IPS DF 6.9 (cell line): Measurements from ENCODE around the gene ALPK1.
"Not testable (repeated sequence)": the region's sequence is repeated elsewhere in the genome, so short reads cannot be mapped to it uniquely, and the experiment has no call there.

Experiments
- DNase-seq: peaks from one replicate; pipeline ENCODE4 v3.0.0-alpha.2; 2013; ENCODE audit warnings: low read depth, low spot score
- H3K27ac ChIP-seq: one replicate; pipeline ENCODE4 v1.5.1; 2013; ENCODE audit warnings: low read length, control low read depth
- H3K27me3 ChIP-seq: 2 replicates; pipeline ENCODE4 v1.6.1; 2013; ENCODE audit warnings: mild to moderate bottlenecking, low read length; ENCODE audit not compliant: control insufficient read depth, insufficient read depth
- H3K36me3 ChIP-seq: 2 replicates; pipeline ENCODE4 v1.6.1; 2013; ENCODE audit warnings: low read length; ENCODE audit not compliant: control insufficient read depth, insufficient read depth
- H3K4me1 ChIP-seq: 2 replicates; pipeline ENCODE4 v1.6.1; 2013; ENCODE audit warnings: low read length; ENCODE audit not compliant: control insufficient read depth, insufficient read depth
- H3K4me3 ChIP-seq: 2 replicates; pipeline ENCODE4 v1.5.1; 2013; ENCODE audit warnings: mild to moderate bottlenecking, low read length
- H3K9me3 ChIP-seq: 2 replicates; pipeline ENCODE4 v1.6.1; 2013; ENCODE audit warnings: low read length, inconsistent platforms; ENCODE audit not compliant: control insufficient read depth, insufficient read depth
- WGBS: extraction: QIAGEN DNeasy Blood & Tissue Kit; methylation state at CpG from one replicate; pipeline ENCODE4 v1.1.7; 2013; ENCODE audit warnings: mixed read lengths, missing lambda C conversion rate; ENCODE audit not compliant: insufficient read length, insufficient coverage; 5-methylcytosine and 5-hydroxymethylcytosine counted together

The ALPK1 gene

GRCh38 chr4:112411781-112412550, 114.8 kb downstream of the ALPK1 start:
- no peaks in the 10 kb centered on the region for H3K27me3 ChIP-seq
- no peaks in the 10 kb centered on the region for H3K36me3 ChIP-seq
- H3K4me1 ChIP-seq: no peaks in the 10 kb centered on the region
- no peak overlapping the region for H3K4me3 ChIP-seq
- H3K27ac ChIP-seq: no peak overlapping the region
- no peaks in the 10 kb centered on the region for H3K9me3 ChIP-seq
- no CpG with 5 or more reads among the region's 32 CpGs for WGBS
- no peak for DNase-seq

- no peaks in the 10 kb centered on the region for H3K27me3 ChIP-seq
- no peak for DNase-seq
- H3K4me1 ChIP-seq: no peaks in the 10 kb centered on the region
- no peak overlapping the region for H3K27ac ChIP-seq
- WGBS: no CpG with 5 or more reads among the region's 3 CpGs
- no peaks in the 10 kb centered on the region for H3K9me3 ChIP-seq
- H3K4me3 ChIP-seq: no peak overlapping the region
- H3K36me3 ChIP-seq: no peaks in the 10 kb centered on the region
Observed at GRCh38 chr4:112416464-112416863, 119.3 kb downstream of the ALPK1 start.

GRCh38 chr4:112418092-112418491, 120.9 kb downstream of the ALPK1 start:
- no CpG with 5 or more reads among the region's 10 CpGs for WGBS
- H3K4me3 ChIP-seq: no peak overlapping the region
- no peaks in the 10 kb centered on the region for H3K36me3 ChIP-seq
- DNase-seq: peak; percentile 58
- H3K27me3 ChIP-seq: no peaks in the 10 kb centered on the region
- no peaks in the 10 kb centered on the region for H3K4me1 ChIP-seq
- H3K9me3 ChIP-seq: no peaks in the 10 kb centered on the region
- H3K27ac ChIP-seq: no peak overlapping the region

- no CpG with 5 or more reads among the region's 7 CpGs for WGBS
- Histone ChIP-seq H3K4me1 (no peaks in the 10 kb centered on the region), H3K27me3 (no peaks in the 10 kb centered on the region), H3K36me3 (no peaks in the 10 kb centered on the region), H3K4me3 (no peak overlapping the region), H3K27ac (no peak overlapping the region), H3K9me3 (no peaks in the 10 kb centered on the region)
- no peak for DNase-seq
Observed at GRCh38 chr4:112421911-112422310, 124.7 kb downstream of the ALPK1 start.

- WGBS: no CpG with 5 or more reads among the region's 2 CpGs
- no peak overlapping the region for H3K4me3 ChIP-seq
- H3K27me3 ChIP-seq: no peaks in the 10 kb centered on the region
- no peak for DNase-seq
- no peaks in the 10 kb centered on the region for H3K4me1 ChIP-seq
- H3K27ac ChIP-seq: no peak overlapping the region
- H3K9me3 ChIP-seq: no peaks in the 10 kb centered on the region
- H3K36me3 ChIP-seq: no peaks in the 10 kb centered on the region
Observed at GRCh38 chr4:112422644-112423043, 125.5 kb downstream of the ALPK1 start.

GRCh38 chr4:112423591-112423990, 126.4 kb downstream of the ALPK1 start:
- Histone ChIP-seq H3K27me3 (no peaks in the 10 kb centered on the region), H3K27ac (no peak overlapping the region), H3K36me3 (no peaks in the 10 kb centered on the region), H3K9me3 (no peaks in the 10 kb centered on the region), H3K4me3 (no peak overlapping the region), H3K4me1 (no peaks in the 10 kb centered on the region)
- no CpG with 5 or more reads among the region's 1 CpG for WGBS
- DNase-seq: no peak

- DNase-seq: no peak
- H3K4me3 ChIP-seq: no peak overlapping the region
- no peaks in the 10 kb centered on the region for H3K36me3 ChIP-seq
- no peaks in the 10 kb centered on the region for H3K27me3 ChIP-seq
- no peaks in the 10 kb centered on the region for H3K9me3 ChIP-seq
- no peak overlapping the region for H3K27ac ChIP-seq
- no CpG with 5 or more reads among the region's 4 CpGs for WGBS
- no peaks in the 10 kb centered on the region for H3K4me1 ChIP-seq
Observed at GRCh38 chr4:112425823-112426222, 128.7 kb downstream of the ALPK1 start.

GRCh38 chr4:112426416-112426815, 129.2 kb downstream of the ALPK1 start:
- Histone ChIP-seq H3K27me3 (no peaks in the 10 kb centered on the region), H3K4me1 (no peaks in the 10 kb centered on the region), H3K4me3 (no peak overlapping the region), H3K27ac (no peak overlapping the region), H3K9me3 (no peaks in the 10 kb centered on the region), H3K36me3 (no peaks in the 10 kb centered on the region)
- no CpG with 5 or more reads among the region's 3 CpGs for WGBS
- no peak for DNase-seq

- no peak overlapping the region for H3K4me3 ChIP-seq
- H3K36me3 ChIP-seq: no peaks in the 10 kb centered on the region
- H3K9me3 ChIP-seq: no peaks in the 10 kb centered on the region
- no peak for DNase-seq
- no peak overlapping the region for H3K27ac ChIP-seq
- H3K4me1 ChIP-seq: no peaks in the 10 kb centered on the region
- no peaks in the 10 kb centered on the region for H3K27me3 ChIP-seq
- WGBS: no CpG with 5 or more reads among the region's 4 CpGs
Observed at GRCh38 chr4:112431158-112431557, 134.0 kb downstream of the ALPK1 start.

- Histone ChIP-seq H3K27me3 (no peaks in the 10 kb centered on the region), H3K9me3 (no peaks in the 10 kb centered on the region), H3K27ac (no peak overlapping the region), H3K4me1 (no peaks in the 10 kb centered on the region), H3K4me3 (no peak overlapping the region), H3K36me3 (no peaks in the 10 kb centered on the region)
- WGBS: no CpG with 5 or more reads among the region's 1 CpG
- DNase-seq: no peak
Observed at GRCh38 chr4:112436987-112437386, 139.8 kb downstream of the ALPK1 start.

- no CpG with 5 or more reads among the region's 2 CpGs for WGBS
- H3K9me3 ChIP-seq, H3K4me1 ChIP-seq, DNase-seq, H3K4me3 ChIP-seq, H3K36me3 ChIP-seq, H3K27me3 ChIP-seq, H3K27ac ChIP-seq: not testable (repeated sequence)
Observed at GRCh38 chr4:112442226-112442625, 145.1 kb downstream of the ALPK1 start.
